Neural progenitor cell (in vitro differentiated cells): ENCODE results near the gene SLC2A9. TPM values are rescaled to one million over a fixed set of nuclear protein-coding genes. Genes with fewer than 3 reads are reported as not detected.

Experiments used
- DNase-seq: peaks from one replicate; pipeline ENCODE4 v3.0.0-alpha.2; 2016; ENCODE audit warnings: low spot score
- H2AFZ ChIP-seq: fragments of 200-600 bp; sonication (generic); replicated peaks from 2 replicates; pipeline ENCODE4 v1.6.1; 2016; ENCODE audit warnings: antibody characterized with exemption
- H3F3A ChIP-seq: fragments of 200-600 bp; sonication (generic); 2 replicates; pipeline ENCODE4 v1.6.1; 2016; ENCODE audit warnings: antibody characterized with exemption, low read depth
- H3K27ac ChIP-seq: fragments of 200-600 bp; sonication (generic); 2 replicates; pipeline ENCODE4 v1.5.1; 2016; ENCODE audit warnings: mild to moderate bottlenecking
- H3K27me3 ChIP-seq: fragments of 200-600 bp; sonication (generic); 2 replicates; pipeline ENCODE4 v1.6.1; 2016; ENCODE audit warnings: mild to moderate bottlenecking, moderate library complexity
- H3K36me3 ChIP-seq: fragments of 200-600 bp; sonication (generic); 2 replicates; pipeline ENCODE4 v1.5.1; 2016
- H3K4me1 ChIP-seq: fragments of 200-600 bp; sonication (generic); 2 replicates; pipeline ENCODE4 v1.6.1; 2016; ENCODE audit warnings: mixed run types
- H3K4me2 ChIP-seq: fragments of 200-600 bp; sonication (generic); 2 replicates; pipeline ENCODE4 v1.6.1; 2016
- H3K4me3 ChIP-seq: fragments of 200-600 bp; sonication (generic); 2 replicates; pipeline ENCODE4 v1.5.1; 2016
- H3K79me2 ChIP-seq: fragments of 200-600 bp; sonication (generic); 2 replicates; pipeline ENCODE4 v1.6.1; 2016; ENCODE audit warnings: low read depth
- H3K9ac ChIP-seq: fragments of 200-600 bp; sonication (generic); 2 replicates; pipeline ENCODE4 v1.6.1; 2016
- H3K9me3 ChIP-seq: fragments of 200-600 bp; sonication (generic); 2 replicates; pipeline ENCODE4 v1.5.1; 2016; ENCODE audit warnings: low read depth
- H4K20me1 ChIP-seq: fragments of 200-600 bp; sonication (generic); 2 replicates; pipeline ENCODE4 v1.6.1; 2016; ENCODE audit warnings: low read depth
- H3K27ac Mint-ChIP-seq: 3 replicates; pipeline ENCODE4 v1.8.0; 2021; ENCODE audit warnings: mixed read lengths
- H3K27me3 Mint-ChIP-seq: 2 replicates; pipeline ENCODE4 v1.8.0; 2022; ENCODE audit warnings: low read depth, mild to moderate bottlenecking, inconsistent platforms, moderate library complexity, mixed read lengths; ENCODE audit not compliant: insufficient read depth
- H3K36me3 Mint-ChIP-seq: 3 replicates; pipeline ENCODE4 v1.8.0; 2021; ENCODE audit warnings: mixed read lengths
- H3K4me1 Mint-ChIP-seq: 3 replicates; pipeline ENCODE4 v1.8.0; 2021; ENCODE audit warnings: mixed read lengths
- H3K4me3 Mint-ChIP-seq: 3 replicates; pipeline ENCODE4 v1.8.0; 2021; ENCODE audit warnings: mild to moderate bottlenecking, moderate library complexity, mixed read lengths
- H3K9me3 Mint-ChIP-seq: 3 replicates; pipeline ENCODE4 v1.8.0; 2020; ENCODE audit warnings: mixed read lengths
- EZH2 ChIP-seq: fragments of 200-600 bp; sonication (generic); IDR thresholded peaks from 2 replicates; pipeline ENCODE4 v1.6.1; 2017; ENCODE audit warnings: antibody characterized with exemption, mild to moderate bottlenecking, moderate library complexity
- EZH2phosphoT487 ChIP-seq: fragments of 200-600 bp; sonication (generic); IDR thresholded peaks from 2 replicates; pipeline ENCODE4 v1.6.1; 2017; ENCODE audit warnings: antibody characterized with exemption
- total RNA-seq: library from RNA; depleted of rRNA; stranded (reverse); fragments of >200 nt; gene quantifications from 2 replicates; pipeline ENCODE4 v1.2.3, GENCODE V29; 2015; ENCODE audit warnings: low replicate concordance
- TF ChIP-seq, protein P1 (sequence below): fragments of 200-600 bp; sonication (generic); IDR thresholded peaks from 2 replicates; pipeline ENCODE4 v1.5.1; 2017; ENCODE audit warnings: antibody characterized with exemption, mild to moderate bottlenecking

SLC2A9 gene
- total RNA-seq, 1 donor from 2014 or later, result not detected

DNA sequence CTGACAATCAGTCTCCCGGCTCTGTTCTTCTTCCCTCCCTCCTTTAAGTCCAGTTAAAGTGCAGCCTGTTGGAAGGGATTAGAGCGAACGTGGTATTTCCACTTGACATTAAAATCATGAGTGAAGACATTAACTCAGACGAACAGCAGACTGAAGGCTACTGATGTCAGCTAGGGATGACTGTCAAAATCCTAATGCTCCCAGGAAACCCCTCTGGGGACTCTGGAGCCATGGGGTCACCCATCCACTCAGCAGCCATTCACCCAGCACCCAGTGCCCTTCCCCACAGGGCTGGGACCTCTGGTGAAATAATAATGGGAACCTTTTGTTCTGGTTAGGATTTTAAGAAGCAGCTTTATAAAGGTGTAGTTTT is 126.0 kb downstream of the SLC2A9 start:
- H2AFZ ChIP-seq, result no peak overlapping the region
- Mint-ChIP-seq H3K4me1 (peaks cover 13% of the 10 kb centered on the region), H3K27me3 (peaks cover 6% of the 10 kb centered on the region), H3K9me3 (no peaks in the 10 kb centered on the region), H3K27ac (no peak overlapping the region), H3K36me3 (no peaks in the 10 kb centered on the region), H3K4me3 (no peak overlapping the region)
- no peaks in the 10 kb centered on the region for H3K36me3 ChIP-seq
- H3K4me3 ChIP-seq, result no peak overlapping the region
- no peaks in the 10 kb centered on the region for H3K27me3 ChIP-seq
- H3K27ac ChIP-seq, result no peak overlapping the region
- no peak overlapping the region for H3K4me2 ChIP-seq
- H3K9me3 ChIP-seq, result no peaks in the 10 kb centered on the region
- H3K9ac ChIP-seq, result no peak overlapping the region
- H3K79me2 ChIP-seq, result no peaks in the 10 kb centered on the region
- peaks cover 5% of the 10 kb centered on the region for H3K4me1 ChIP-seq
- DNase-seq, result no peak
- TF ChIP-seq EZH2phosphoT487 (no peak), EZH2 (no peak)
- TF ChIP-seq, protein P1, sequence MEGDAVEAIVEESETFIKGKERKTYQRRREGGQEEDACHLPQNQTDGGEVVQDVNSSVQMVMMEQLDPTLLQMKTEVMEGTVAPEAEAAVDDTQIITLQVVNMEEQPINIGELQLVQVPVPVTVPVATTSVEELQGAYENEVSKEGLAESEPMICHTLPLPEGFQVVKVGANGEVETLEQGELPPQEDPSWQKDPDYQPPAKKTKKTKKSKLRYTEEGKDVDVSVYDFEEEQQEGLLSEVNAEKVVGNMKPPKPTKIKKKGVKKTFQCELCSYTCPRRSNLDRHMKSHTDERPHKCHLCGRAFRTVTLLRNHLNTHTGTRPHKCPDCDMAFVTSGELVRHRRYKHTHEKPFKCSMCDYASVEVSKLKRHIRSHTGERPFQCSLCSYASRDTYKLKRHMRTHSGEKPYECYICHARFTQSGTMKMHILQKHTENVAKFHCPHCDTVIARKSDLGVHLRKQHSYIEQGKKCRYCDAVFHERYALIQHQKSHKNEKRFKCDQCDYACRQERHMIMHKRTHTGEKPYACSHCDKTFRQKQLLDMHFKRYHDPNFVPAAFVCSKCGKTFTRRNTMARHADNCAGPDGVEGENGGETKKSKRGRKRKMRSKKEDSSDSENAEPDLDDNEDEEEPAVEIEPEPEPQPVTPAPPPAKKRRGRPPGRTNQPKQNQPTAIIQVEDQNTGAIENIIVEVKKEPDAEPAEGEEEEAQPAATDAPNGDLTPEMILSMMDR, result no peak
- H4K20me1 ChIP-seq, result no peaks in the 10 kb centered on the region
- H3F3A ChIP-seq, result no peaks in the 10 kb centered on the region

DNA sequence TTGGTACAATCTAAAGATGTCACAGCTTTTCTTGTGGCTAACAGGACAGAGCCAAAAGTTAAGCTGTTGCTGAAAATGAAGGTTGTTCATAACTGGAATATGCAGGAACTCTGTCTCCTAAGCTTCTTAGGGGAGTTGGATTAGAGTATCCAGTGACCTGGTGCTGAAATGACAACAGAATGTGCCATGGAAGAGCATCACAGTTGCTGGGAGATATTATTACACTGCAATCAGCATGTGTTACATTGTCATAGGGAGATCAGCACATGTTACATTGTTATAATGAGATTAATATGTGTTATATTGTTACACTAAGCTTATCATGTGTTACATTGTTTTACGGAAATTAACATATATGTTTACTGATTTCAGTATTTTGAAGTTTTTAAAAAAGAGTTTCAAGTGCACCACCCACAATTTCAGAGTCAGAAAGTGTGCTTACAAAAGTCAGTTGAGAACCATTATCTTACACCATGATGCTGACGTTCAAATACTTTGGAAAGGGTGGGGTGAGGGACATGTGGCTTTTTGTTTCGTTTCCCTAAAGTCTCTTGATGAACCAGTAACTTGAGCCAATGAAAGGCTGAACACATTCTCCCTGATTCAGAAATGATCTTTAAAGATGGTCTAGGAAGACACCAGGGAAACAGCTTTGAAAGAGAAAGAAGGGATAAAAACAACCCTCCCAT is 126.5 kb downstream of the SLC2A9 start:
- no peaks in the 10 kb centered on the region for H3K79me2 ChIP-seq
- peaks cover 5% of the 10 kb centered on the region for H3K4me1 ChIP-seq
- H3K36me3 ChIP-seq, result no peaks in the 10 kb centered on the region
- H3K27me3 ChIP-seq, result no peaks in the 10 kb centered on the region
- H2AFZ ChIP-seq, result no peak overlapping the region
- Mint-ChIP-seq H3K9me3 (no peaks in the 10 kb centered on the region), H3K4me1 (peaks cover 13% of the 10 kb centered on the region), H3K27ac (no peak overlapping the region), H3K27me3 (peaks cover 4% of the 10 kb centered on the region), H3K4me3 (no peak overlapping the region), H3K36me3 (no peaks in the 10 kb centered on the region)
- H3F3A ChIP-seq, result no peaks in the 10 kb centered on the region
- no peak overlapping the region for H3K9ac ChIP-seq
- no peak overlapping the region for H3K4me3 ChIP-seq
- no peak overlapping the region for H3K4me2 ChIP-seq
- no peaks in the 10 kb centered on the region for H4K20me1 ChIP-seq
- H3K27ac ChIP-seq, result no peak overlapping the region
- DNase-seq, result no peak
- no peaks in the 10 kb centered on the region for H3K9me3 ChIP-seq
- TF ChIP-seq, protein P1, result no peak
- TF ChIP-seq EZH2phosphoT487 (no peak), EZH2 (no peak)

DNA sequence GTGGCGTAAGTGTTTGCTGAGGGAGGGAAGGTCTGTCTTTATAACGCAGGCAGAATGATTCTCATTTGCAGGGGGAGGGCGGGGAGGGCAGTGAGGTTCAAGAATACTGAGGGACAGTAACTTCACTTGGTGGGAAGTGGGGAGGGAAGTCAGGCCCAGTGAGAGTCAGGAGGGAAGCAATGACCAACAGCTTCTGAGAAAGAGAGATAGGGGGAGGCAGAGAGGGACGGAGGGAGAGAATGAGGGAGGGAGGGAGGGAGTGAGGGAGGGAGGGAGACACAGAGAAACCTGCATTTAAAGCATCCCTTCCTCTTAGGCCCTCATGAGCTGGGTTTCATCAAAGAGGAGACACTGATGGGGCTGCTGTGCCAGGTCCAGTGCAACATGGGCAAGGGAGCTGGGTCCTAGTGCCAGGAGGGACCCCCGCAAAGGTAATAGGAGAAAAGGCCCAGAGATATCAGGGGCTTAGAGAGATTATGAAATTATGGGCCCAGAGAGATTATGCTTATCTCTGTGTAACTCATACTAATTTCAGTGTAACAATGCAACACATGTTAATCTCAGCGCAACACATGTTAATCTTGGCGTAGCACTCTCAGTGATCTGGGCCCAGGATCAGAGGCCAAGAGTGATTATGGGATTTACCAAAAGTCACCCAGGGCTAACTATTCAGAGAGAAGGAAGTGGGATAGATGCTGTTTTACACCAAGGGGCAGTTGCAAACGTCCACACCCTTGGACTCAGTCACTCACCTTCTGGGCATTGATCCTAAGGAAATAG is 127.8 kb downstream of the SLC2A9 start:
- peaks cover 4% of the 10 kb centered on the region for H3K27me3 Mint-ChIP-seq
- H3K27ac Mint-ChIP-seq, result no peak overlapping the region
- no peaks in the 10 kb centered on the region for H3K36me3 Mint-ChIP-seq
- no peak overlapping the region for H3K9ac ChIP-seq
- no peaks in the 10 kb centered on the region for H3K27me3 ChIP-seq
- peaks cover 5% of the 10 kb centered on the region for H3K4me1 Mint-ChIP-seq
- no peak overlapping the region for H3K4me2 ChIP-seq
- H3F3A ChIP-seq, result no peaks in the 10 kb centered on the region
- no peak overlapping the region for H3K27ac ChIP-seq
- no peaks in the 10 kb centered on the region for H3K4me1 ChIP-seq
- no peak for TF ChIP-seq EZH2phosphoT487
- TF ChIP-seq, protein P1, result no peak
- no peak for TF ChIP-seq EZH2
- no peaks in the 10 kb centered on the region for H3K36me3 ChIP-seq
- no peak overlapping the region for H2AFZ ChIP-seq
- no peaks in the 10 kb centered on the region for H3K9me3 ChIP-seq
- H3K79me2 ChIP-seq, result no peaks in the 10 kb centered on the region
- no peak overlapping the region for H3K4me3 ChIP-seq
- H4K20me1 ChIP-seq, result no peaks in the 10 kb centered on the region
- H3K4me3 Mint-ChIP-seq, result peak overlapping the region; percentile 6
- DNase-seq, result no peak
- no peaks in the 10 kb centered on the region for H3K9me3 Mint-ChIP-seq
